Common myeloid progenitor, CD34-positive (primary cell): ENCODE data around the gene CCDC106.

ENCODE experiments used
- CTCF ChIA-PET: fragments of 350-600 bp; sonication (Branson Sonifier 250); formaldehyde crosslinking; loops from one replicate; lab custom pipeline; 2021; ENCODE audit warnings: antibody characterized with exemption; lab: Charles Lee
- POLR2A ChIA-PET: fragments of 350-600 bp; sonication (Branson Sonifier 250); formaldehyde crosslinking; loops from one replicate; lab custom pipeline; 2021; ENCODE audit warnings: antibody characterized with exemption; lab: Charles Lee
- DNase-seq, 3 donors: peaks; one replicate each; pipeline versions ENCODE4 v3.0.0 to v3.0.0-alpha.2; 2013
- H3K27ac ChIP-seq, 2 experiments: 1 replicate in 1 of 2; 2 replicates in 1 of 2; pipeline ENCODE4 v1.7.0; 2013; ENCODE audit warnings: inconsistent platforms in 2 of 2, low read length in 2 of 2, mild to moderate bottlenecking in 2 of 2, low read depth in 1 of 2, moderate library complexity in 1 of 2; ENCODE audit not compliant: severe bottlenecking in 2 of 2, insufficient read depth in 1 of 2, poor library complexity in 1 of 2
- H3K27me3 ChIP-seq, 5 experiments: replicated peaks in 2 of 5; 1 replicate in 3 of 5; 2 replicates in 2 of 5; pipeline versions ENCODE4 v1.6.1 to v1.7.0; 2013; ENCODE audit warnings: low read length in 4 of 5, mild to moderate bottlenecking in 2 of 5, moderate library complexity in 2 of 5, inconsistent platforms in 1 of 5; ENCODE audit not compliant: insufficient read depth in 5 of 5, control insufficient read depth in 4 of 5
- H3K36me3 ChIP-seq, 4 experiments: 1 replicate in 2 of 4; 2 replicates in 2 of 4; pipeline versions ENCODE4 v1.6.1 to v1.7.0; 2013; ENCODE audit warnings: low read length in 3 of 4, control low read depth in 1 of 4, mild to moderate bottlenecking in 1 of 4; ENCODE audit not compliant: control insufficient read depth in 4 of 4, insufficient read depth in 4 of 4
- H3K4me1 ChIP-seq, 4 experiments: 1 replicate in 3 of 4; 2 replicates in 1 of 4; pipeline versions ENCODE4 v1.6.1 to v1.7.1; 2013; ENCODE audit warnings: low read length in 3 of 4, mild to moderate bottlenecking in 3 of 4, control low read depth in 1 of 4, inconsistent platforms in 1 of 4, moderate library complexity in 1 of 4; ENCODE audit not compliant: control insufficient read depth in 4 of 4, insufficient read depth in 4 of 4; ENCODE audit errors: control extremely low read depth in 1 of 4
- H3K4me3 ChIP-seq, 7 experiments: 1 replicate in 4 of 7; 2 replicates in 3 of 7; pipeline versions ENCODE4 v1.5.1 to v1.7.0; 2013; ENCODE audit warnings: mild to moderate bottlenecking in 7 of 7, low read length in 6 of 7, moderate library complexity in 6 of 7, inconsistent platforms in 2 of 7, low read depth in 2 of 7, control low read depth in 1 of 7; ENCODE audit not compliant: insufficient read depth in 4 of 7, control insufficient read depth in 1 of 7; ENCODE audit errors: extremely low read depth in 1 of 7
- H3K9me3 ChIP-seq, 5 experiments: 1 replicate in 4 of 5; 2 replicates in 1 of 5; pipeline versions ENCODE4 v1.6.1 to v1.7.1; 2013; ENCODE audit warnings: low read length in 4 of 5, mild to moderate bottlenecking in 2 of 5, inconsistent platforms in 1 of 5, low read depth in 1 of 5, moderate library complexity in 1 of 5; ENCODE audit not compliant: control insufficient read depth in 4 of 5, insufficient read depth in 2 of 5; ENCODE audit errors: control extremely low read depth in 1 of 5
- WGBS: methylation state at CpG from one replicate; pipeline ENCODE4 v1.1.5; 2013; ENCODE audit not compliant: insufficient coverage; 5-methylcytosine and 5-hydroxymethylcytosine counted together

The CCDC106 gene

DNA sequence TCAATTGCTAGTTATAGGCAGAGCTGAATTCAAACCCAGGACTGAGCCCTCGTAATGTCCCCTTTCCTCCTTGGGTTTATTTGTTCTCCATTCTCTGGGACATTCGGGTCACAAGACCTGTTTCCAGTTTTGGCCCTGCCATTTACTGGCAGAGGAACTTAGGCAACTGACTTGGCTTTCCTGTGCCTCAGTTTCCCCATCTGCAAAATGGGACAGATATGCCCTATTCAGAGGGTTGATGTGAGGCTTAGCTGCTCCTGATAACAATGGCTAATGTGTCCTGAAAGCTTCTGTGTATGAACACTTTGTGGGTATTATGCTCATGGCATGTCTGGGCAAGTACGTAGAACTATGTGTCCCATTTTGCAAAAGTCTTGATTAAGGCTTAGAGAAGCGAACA, 46.9 kb upstream of the CCDC106 start:
- H3K27ac ChIP-seq: peak overlapping the region; percentile 2 to 95
- no peak for DNase-seq
- 77% methylated on average over 4 of the region's 4 CpGs for WGBS
- no peaks in the 10 kb centered on the region for H3K9me3 ChIP-seq
- ChIA-PET POLR2A (interaction anchor here (1.2 to 1.4 kb wide), 2 partner anchors 34 to 125 kb away, joined by 3 to 5 read pairs; partner anchors contain the start of gene ZNF628), CTCF (interaction anchor here (1.2 to 2.5 kb wide), 2 partner anchors 31 to 32 kb away, joined by 4 to 12 read pairs; no protein-coding TSS in a partner anchor)
- no peaks in the 10 kb centered on the region for H3K27me3 ChIP-seq
- peak overlapping the region in 6 of 7 experiments; percentile 54 to 95 (median 90) for H3K4me3 ChIP-seq
- H3K36me3 ChIP-seq: peaks cover 4 to 17% (median 8%) of the 10 kb centered on the region in 4 experiments
- H3K4me1 ChIP-seq: peaks cover 0 to 37% (median 27%) of the 10 kb centered on the region in 4 experiments

DNA sequence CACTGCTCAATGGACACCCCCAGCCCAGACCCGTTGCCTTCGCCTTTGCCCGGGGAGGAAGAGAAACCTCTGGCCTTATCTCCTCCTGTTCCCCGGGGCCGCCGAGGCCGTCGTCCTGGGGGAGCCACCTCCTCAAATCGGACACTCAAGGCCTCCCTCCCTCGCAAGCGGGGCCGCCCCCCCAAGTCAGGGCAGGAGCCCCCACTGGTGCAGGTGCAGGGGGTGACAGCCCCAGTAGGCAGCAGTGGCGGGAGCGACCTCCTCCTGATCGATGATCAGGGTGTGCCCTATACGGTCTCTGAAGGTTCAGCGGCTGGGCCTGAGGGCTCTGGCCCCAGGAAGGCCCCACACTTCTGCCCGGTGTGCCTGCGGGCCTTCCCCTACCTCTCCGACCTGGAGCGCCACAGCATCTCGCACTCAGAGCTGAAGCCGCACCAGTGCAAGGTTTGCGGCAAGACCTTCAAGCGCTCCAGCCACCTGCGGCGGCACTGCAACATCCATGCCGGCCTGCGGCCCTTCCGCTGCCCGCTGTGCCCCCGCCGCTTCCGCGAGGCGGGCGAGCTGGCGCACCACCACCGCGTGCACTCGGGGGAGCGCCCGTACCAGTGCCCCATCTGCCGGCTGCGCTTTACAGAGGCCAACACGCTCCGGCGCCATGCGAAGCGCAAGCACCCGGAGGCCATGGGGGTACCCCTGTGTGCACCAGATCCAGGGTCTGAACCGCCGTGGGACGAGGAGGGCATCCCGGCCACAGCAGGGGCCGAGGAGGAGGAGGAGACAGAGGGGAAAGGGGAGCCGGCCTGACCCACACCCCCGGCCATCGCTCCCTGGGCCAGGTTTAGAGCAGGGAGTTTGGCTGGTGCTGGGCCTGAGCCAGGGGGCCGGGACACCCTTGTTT, 45.7 kb upstream of the CCDC106 start:
- peaks cover 0 to 46% (median 36%) of the 10 kb centered on the region in 4 experiments for H3K4me1 ChIP-seq
- H3K36me3 ChIP-seq: peaks cover 0 to 6% (median 2%) of the 10 kb centered on the region in 4 experiments
- ChIA-PET CTCF (interaction anchor here (1.2 kb wide), 1 partner anchor 31 kb away, joined by 4 read pairs; no protein-coding TSS in a partner anchor), POLR2A (no interaction called here)
- DNase-seq: no peak
- no peaks in the 10 kb centered on the region for H3K9me3 ChIP-seq
- H3K27ac ChIP-seq: no peak overlapping the region
- WGBS: 96% methylated on average over 45 of the region's 60 CpGs
- no peaks in the 10 kb centered on the region for H3K27me3 ChIP-seq
- H3K4me3 ChIP-seq: no peak overlapping the region

DNA sequence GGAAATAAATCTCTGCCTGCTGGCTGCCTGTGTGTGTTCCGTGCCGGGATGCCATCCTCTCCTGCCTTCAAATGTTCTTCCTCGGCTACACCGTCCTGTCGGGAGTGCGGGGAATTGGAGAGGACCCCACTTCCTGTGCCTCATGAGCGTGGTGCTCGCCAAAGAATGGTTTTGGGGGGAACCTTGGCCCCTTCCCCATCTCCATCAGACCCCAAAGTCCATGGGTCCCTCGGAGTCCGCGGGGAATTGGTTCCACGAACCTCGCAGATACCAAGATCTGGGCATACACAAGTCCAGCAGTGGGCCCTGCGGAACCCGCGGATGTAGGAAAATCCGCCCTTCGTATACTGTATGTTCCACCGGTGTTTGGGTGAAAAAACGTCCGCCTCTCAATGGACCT, 44.9 kb upstream of the CCDC106 start:
- ChIA-PET CTCF (interaction anchor here (1.9 to 4.3 kb wide), 2 partner anchors 15 to 16 kb away, joined by 6 to 32 read pairs; no protein-coding TSS in a partner anchor), POLR2A (no interaction called here)
- Histone ChIP-seq H3K36me3 (peaks cover 0 to 10% (median 1%) of the 10 kb centered on the region in 4 experiments), H3K27me3 (no peaks in the 10 kb centered on the region), H3K4me1 (peaks cover 0 to 45% (median 36%) of the 10 kb centered on the region in 4 experiments), H3K9me3 (no peaks in the 10 kb centered on the region), H3K27ac (no peak overlapping the region), H3K4me3 (no peak overlapping the region)
- no peak for DNase-seq
- 97% methylated on average over 19 of the region's 21 CpGs for WGBS

DNA sequence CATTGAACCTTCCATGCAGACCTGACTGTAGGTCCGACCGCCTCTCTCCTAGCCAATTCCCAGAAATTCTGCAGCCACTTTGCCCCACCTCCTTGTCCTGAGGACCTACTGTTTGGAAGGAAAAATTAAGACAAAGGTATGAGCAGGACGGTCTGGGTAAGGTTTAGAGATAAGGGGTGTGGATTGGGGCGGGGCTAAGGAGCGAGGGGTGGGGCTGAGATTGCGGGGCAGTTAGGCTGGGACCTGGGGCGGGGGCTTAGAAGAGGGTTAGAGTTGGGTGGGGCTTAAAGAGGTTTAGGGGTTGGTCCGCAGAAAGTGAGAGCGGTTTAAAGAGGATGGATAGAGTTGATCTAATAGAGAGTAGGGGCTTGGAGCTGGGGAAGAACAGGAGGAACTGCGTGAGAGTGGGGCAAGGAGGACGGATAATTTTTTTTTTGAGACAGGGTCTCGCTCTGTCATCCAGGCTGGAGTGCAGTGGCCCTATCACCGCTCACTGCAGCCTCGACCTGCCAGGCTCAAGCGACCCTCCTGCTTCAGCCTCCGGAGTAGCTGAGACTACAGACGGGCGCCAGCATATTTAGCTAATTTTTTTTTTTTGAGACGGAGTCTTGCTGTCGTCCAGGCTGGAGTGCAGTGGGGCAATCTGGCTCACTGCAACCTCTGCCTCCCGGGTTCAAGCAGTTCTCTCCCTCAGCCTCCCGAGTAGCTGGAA, 44.3 kb upstream of the CCDC106 start:
- DNase-seq: no peak
- WGBS: 90% methylated on average over 13 of the region's 22 CpGs
- H3K4me1 ChIP-seq: peaks cover 0 to 39% (median 32%) of the 10 kb centered on the region in 4 experiments
- no peaks in the 10 kb centered on the region for H3K27me3 ChIP-seq
- peak overlapping the region in 3 of 7 experiments; percentile 85 to 95 (median 95) for H3K4me3 ChIP-seq
- ChIA-PET POLR2A (interaction anchor here (0.6 kb wide), 1 partner anchor 24 kb away, joined by 3 read pairs; no protein-coding TSS in a partner anchor), CTCF (interaction anchor here (1.1 to 4.3 kb wide), 4 partner anchors 15 to 35 kb away, joined by 3 to 32 read pairs (median 4); partner anchors contain the start of gene ZNF784)
- H3K27ac ChIP-seq: peak overlapping the region in 1 of 2 experiments; percentile 87
- H3K9me3 ChIP-seq: no peaks in the 10 kb centered on the region
- H3K36me3 ChIP-seq: peaks cover 0 to 10% (median 2%) of the 10 kb centered on the region in 4 experiments

DNA sequence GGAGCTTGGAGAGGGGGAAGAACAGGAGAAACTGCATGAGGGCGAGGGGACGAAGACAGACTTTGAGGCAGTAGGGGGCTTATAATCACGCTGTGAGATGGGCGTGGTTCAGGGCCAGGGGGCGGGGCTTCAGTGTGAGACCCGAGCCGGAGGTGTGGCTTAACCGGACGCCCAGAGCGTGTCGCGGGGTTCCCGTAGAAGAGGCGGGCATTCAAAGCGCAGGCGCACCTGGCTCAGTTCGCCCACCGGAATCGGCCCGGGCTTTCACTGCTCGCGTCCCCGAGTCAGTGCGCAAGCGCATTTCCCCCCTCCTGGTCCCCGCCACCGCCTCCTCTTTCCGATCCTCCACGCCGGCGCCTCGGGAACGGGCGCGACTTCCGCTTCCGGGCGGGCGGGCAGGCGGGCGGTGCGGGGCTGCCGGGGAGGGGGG, 42.8 kb upstream of the CCDC106 start:
- H3K9me3 ChIP-seq: peaks cover 0 to 3% (median 0%) of the 10 kb centered on the region in 5 experiments
- peak overlapping the region; percentile 55 to 87 for H3K27ac ChIP-seq
- H3K4me1 ChIP-seq: peaks cover 0 to 38% (median 32%) of the 10 kb centered on the region in 4 experiments
- no peaks in the 10 kb centered on the region for H3K27me3 ChIP-seq
- CTCF ChIA-PET: interaction anchor here (1.0 to 4.3 kb wide), 15 partner anchors 14 to 101 kb away, joined by 3 to 32 read pairs (median 6); partner anchors contain the start of genes ZNF579 and ZNF784
- DNase-seq: peak; percentile 95 to 97 (median 97)
- POLR2A ChIA-PET: interaction anchor here (0.8 kb wide), 1 partner anchor 79 kb away, joined by 3 read pairs; no protein-coding TSS in a partner anchor
- 0% methylated on average over 26 of the region's 43 CpGs for WGBS
- peaks cover 0 to 19% (median 8%) of the 10 kb centered on the region in 4 experiments for H3K36me3 ChIP-seq
- H3K4me3 ChIP-seq: peak overlapping the region; percentile 43 to 95 (median 78)

DNA sequence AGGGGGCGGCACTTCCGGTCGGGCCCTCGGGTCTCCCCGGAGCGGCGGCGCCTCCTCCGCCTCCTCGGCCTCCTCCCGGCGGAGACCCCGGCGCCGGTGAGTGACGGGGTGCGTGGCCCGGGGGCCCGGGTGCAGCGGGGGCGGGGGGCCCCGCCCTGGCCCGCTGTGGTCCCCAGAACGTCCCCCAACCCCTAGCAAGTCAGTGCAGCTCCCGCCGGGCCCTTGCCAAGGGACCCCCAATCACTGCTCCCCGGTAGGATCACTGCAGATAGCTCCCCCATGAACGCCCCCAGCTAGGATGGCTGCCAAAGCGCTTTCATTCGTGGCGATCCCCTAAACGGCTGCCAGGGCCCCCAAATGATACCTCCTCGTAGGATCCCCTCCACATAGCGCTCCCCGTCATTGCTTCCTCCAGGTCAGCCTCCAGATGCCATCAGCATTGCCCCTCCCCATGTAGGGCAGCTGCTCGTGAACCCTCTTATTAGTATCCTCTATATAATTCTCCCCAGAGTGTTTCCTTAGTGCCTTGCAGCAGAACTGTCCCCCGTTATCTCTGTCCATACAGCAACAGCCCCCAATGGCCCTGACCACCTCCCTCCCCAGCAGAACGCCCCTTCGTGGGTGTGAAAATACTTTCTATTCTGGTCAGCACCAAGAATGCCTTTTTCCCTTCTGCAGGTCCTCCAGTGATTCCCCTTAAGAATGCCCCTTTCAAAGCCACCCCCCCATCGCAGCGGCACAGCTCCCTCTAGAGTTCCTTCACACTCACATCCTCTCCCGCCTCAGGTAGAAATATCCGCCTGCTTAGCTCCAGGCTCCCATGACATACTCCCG, 42.2 kb upstream of the CCDC106 start, which contains the start of gene ZNF865:
ZNF865 (plus strand) TSS at position 11 of the 834 bp plus-strand sequence. CDS start 7,972 bp downstream, outside the sequence.
- ChIA-PET CTCF (interaction anchor here (0.5 to 4.3 kb wide), 19 partner anchors 13 to 462 kb away, joined by 3 to 32 read pairs (median 5); partner anchors contain the start of genes ZNF579 and ZNF784), POLR2A (interaction anchor here (0.6 to 0.8 kb wide), 3 partner anchors 24 to 91 kb away, joined by 3 to 7 read pairs (median 3); no protein-coding TSS in a partner anchor)
- H3K4me3 ChIP-seq: peak within 1 kb of the TSS; percentile 43 to 95 (median 81)
- H3K4me1 ChIP-seq: peaks cover 0 to 36% (median 29%) of the 10 kb centered on the region in 4 experiments
- H3K9me3 ChIP-seq: peaks cover 0 to 3% (median 0%) of the 10 kb centered on the region in 5 experiments
- peak; percentile 83 to 84 (median 83) for DNase-seq
- H3K27me3 ChIP-seq: no peaks in the 10 kb centered on the region
- under 1% methylated on average over 29 of the region's 44 CpGs for WGBS
- H3K36me3 ChIP-seq: peaks cover 0 to 23% (median 8%) of the 10 kb centered on the region in 4 experiments
- H3K27ac ChIP-seq: peak within 1 kb of the TSS; percentile 64 to 87
